Activated T-cell treated with anti-CD3 and anti-CD28 coated beads for 4 hours (primary cell): Measurements from ENCODE around the gene ITGAE.
"Not testable (repeated sequence)": the region's sequence is repeated elsewhere in the genome, so short reads cannot be mapped to it uniquely, and the experiment has no call there.

Experiments used
- DNase-seq: peaks from one replicate; pipeline ENCODE4 v3.0.0-alpha.2; 2020

Gene ITGAE

GRCh38 chr17:3800362-3801271 is at the start of gene ITGAE:
Gene ITGAE, minus strand, starts transcription at chr17:3801188. Its CDS starts 44 bp downstream, at chr17:3801144.
- no peak for DNase-seq

DNA sequence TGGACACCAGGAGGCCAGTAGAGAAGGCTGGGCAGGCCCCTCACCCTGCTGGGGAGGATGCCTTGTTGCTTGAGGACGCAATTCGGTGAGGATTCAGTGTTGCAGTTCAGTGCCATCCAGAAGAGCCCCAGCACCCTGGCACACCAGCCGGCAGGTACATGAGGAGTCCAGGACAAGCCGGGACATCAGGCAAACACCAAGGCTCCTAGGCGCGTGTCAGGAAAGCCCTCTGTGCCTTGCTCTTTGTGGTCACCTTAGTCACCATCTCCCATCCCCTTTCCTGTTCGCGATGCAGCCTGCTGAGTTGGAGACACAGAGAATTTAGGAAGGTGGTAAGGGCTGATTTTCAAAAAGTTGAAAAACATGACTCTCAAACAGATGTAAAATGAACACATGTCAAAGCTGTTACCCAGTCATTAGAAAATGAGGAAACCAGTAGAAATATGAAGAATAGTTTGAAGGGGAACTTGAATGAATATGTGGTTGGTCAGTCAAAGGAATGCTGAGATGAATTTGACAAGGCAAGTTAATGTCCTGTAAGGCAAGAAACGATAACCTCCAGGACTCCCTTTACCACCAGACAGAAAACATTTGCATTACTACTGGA is 47.3 kb upstream of the ITGAE start:
- no peak for DNase-seq

DNA sequence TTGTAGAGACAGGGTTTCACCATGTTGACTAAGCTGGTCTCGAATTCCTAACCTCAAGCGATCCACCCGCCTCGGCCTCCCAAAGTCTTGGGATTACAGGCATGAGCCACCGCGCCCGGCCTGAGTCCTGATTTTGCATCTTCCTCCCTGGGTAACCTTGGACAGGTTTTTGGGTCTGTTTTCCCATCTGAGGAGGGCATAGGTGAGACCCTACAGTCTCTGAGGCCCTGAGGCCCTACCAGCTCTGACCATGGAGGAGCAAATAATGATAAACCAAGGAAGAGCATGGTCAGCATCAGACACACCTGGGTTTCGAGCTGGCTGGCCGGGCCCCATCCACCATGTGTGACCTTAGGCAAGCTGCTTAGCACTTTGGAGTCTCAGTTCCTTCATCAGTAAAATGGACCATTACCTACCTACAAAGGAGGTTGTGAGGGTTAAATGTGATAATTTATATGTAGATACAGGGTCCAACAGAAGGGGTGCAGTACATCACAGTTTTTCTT is 46.2 kb upstream of the ITGAE start:
- no peak for DNase-seq

- no peak for DNase-seq
Measured at GRCh38 chr17:3846437-3847164, 45.6 kb upstream of the ITGAE start.

- peak; percentile 87 for DNase-seq
Measured at GRCh38 chr17:3845621-3846436, 44.8 kb upstream of the ITGAE start, which contains the start of gene NCBP3. Gene NCBP3, minus strand, starts transcription at chr17:3846246. Its CDS starts 23 bp downstream, at chr17:3846223.

DNA sequence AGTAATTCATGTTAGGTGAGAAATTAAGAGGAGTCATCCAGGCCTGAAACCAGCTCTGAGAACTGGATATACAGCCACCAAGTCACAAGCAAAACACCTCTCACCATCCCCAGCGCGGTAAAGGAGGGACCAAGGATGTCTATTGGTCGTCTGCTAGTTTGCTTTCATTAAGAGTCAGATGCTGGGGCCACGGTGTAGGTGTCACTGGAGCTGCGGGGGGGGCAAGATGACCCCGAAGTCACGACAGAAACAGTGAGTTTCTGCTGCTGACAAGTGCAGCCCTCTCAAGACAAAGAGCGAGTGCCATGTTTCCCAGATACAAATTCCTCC is 44.3 kb upstream of the ITGAE start:
- peak; percentile 11 for DNase-seq

DNA sequence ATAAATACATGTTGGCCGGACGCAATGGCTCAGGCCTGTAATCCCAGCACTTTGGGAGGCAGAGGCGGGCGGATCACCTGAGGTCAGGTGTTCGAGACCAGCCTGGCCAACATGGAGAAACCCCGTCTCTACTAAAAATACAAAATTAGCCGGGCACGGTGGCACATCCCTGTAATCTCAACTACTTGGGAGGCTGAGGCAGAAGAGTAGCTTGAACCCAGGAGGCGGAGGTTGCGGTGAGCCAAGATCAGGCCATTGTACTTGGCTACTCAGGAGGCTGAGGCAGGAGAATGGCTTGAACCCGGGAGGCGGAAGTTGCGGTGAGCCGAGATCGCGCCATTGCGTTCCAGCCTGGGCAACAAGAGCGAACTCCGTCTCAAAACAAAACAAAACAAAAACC is 43.6 kb upstream of the ITGAE start:
- not testable (repeated sequence) for DNase-seq

DNA sequence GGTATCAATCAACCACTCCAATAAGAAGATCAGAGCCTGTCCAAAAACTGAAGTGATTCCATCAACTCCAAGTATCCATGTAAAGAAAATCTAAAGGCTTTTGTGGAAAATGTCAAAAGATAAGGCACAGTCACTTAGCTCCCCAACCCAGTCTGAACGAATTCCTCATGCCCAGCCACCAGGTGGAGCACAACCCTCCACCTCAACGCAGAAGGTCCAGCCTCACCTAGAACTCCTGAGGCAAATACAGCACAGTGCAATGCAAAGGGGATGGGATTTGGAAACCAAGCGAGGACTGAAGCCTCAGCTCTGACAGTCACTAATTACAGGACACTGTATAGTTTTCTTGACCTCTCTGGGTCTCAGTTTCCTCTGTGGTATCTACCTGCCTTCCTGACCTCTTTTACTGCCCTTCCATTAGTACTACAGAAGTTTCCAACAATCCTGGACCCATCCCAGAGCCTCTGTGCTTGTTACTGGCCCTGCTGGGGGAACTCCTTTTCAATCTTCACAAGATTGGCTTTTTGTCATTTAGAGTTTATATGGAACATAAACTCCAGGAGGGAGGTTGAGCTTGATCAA is 43.0 kb upstream of the ITGAE start:
- DNase-seq, result peak; percentile 31

- DNase-seq, result no peak
Measured at GRCh38 chr17:3838206-3838605, 37.2 kb upstream of the ITGAE start.

DNA sequence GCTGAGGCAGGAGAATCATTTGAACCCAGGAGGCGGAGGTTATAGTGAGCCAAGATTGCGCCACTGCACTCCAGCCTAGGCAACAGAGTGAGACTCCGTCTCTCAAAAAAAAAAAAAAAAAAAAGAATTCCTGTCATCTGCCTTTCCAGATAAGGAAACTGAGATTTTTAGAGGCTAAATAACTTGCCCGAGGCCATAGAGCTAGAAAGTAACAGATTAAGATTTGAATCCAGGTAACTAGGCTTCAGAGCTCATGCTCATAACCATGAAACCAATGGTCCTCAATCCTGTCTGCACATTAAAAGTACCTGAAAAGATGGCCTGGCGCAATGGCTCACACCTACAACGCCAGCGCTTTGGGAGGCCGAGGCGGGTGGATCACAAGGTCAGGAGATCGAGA is 35.6 kb upstream of the ITGAE start:
- no peak for DNase-seq

DNA sequence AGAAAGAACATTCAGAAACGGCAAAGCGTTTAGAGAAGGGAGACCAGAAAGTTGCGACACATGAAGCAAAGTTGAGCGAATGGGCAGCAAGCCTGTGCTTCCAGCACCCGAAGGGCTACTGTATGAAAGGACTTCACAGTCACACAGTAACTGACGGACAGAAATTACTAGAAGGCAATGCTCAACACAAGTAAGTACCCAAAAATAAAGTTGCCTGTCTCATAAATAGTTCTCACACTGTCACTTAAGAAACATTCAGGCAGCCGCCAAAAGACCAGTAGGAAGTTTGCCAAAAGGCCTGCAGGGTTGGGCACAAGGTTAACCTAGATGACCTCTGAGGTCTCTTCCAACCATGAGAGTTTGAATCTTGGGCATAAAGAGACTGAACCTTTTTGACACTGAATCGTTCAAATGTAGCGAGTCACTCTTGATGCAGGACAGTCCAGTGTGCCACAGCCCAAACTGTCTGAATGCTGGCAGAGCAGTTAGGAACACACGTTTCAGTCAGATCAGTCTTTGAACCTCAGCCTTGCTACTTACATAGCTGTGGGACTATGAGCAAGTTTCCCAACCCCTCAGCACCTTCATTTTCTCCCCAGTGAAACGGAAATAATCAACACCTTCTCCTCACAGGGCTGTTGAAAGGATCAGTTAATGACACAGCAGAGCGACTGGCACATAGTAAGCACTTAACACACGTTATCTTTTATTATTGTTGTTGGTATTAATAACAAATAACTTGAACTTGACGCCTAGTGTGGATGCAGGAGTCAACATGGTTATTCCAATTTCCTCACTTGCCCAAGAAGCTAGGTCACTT is 34.6 kb upstream of the ITGAE start:
- no peak for DNase-seq

GRCh38 chr17:3834811-3835210 is 33.8 kb upstream of the ITGAE start:
- no peak for DNase-seq

DNA sequence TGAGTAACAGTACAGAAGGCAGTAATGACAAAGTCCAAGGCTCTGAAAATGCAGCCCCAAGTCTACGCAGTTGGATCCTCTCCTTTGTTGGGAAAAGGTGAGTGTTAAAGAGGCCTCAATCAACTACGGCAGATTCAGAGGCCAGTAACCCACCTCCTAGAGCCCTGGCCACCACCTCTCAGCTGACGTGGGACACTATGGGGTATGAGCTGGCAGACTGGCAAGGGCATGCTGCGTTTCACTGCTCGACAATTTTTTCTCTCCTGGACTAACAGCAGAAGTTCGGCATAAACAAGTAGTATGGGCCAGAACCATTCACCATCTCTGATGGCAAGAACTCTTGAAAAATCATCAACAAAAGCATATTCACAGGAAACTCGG is 27.9 kb upstream of the ITGAE start:
- DNase-seq, result no peak

- DNase-seq, result no peak
Measured at GRCh38 chr17:3828151-3828851, 27.3 kb upstream of the ITGAE start.

DNA sequence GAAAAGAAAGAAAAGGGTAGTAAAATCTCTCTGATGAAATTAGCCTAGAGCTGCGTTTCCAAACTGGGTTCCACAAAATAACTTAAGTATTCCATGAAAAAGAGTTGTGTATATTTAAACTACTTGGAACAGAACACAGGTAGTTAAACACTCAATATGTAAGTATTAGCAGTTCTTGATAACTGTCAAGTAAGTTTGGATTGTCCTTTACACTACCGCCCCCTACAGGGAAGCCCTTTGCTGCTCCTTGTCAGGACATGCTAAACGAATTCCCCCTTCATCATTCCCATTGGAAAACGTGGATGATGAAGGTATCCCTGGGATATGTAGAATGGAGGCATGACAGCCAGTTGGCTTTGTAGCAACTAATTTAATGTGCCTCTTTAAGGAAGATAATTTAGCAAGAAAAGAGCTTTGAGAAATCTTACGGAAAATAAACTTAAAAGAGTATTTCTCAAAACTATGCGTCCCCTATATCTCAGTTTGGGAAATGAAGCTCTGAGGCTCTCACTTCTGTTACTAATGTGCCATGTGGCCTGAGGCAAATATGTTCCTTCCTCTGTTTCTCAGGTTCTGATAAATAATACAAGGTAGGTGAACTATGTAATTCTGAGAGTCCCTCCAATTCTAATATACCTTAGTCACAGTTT is 26.3 kb upstream of the ITGAE start:
- DNase-seq, result peak; percentile 68

- DNase-seq, result no peak
Measured at GRCh38 chr17:3826191-3826590, 25.2 kb upstream of the ITGAE start.

GRCh38 chr17:3821101-3821500 is 20.1 kb upstream of the ITGAE start:
- DNase-seq, result no peak

- DNase-seq, result no peak
Measured at GRCh38 chr17:3818786-3819185, 17.8 kb upstream of the ITGAE start.

- no peak for DNase-seq
Measured at GRCh38 chr17:3817851-3818605, 17.0 kb upstream of the ITGAE start.
